Posterior cingulate gyrus (tissue), 11 donors: ENCODE results near the gene RNASE7.

Source experiments
- DNase-seq, 10 donors: peaks; one replicate each; pipeline versions ENCODE4 v3.0.0 to v3.0.0-alpha.2; 2020 to 2021; ENCODE audit warnings: mixed read lengths in 3 of 10
- intact Hi-C: fragments of 100-400 bp; cut with DNase I; formaldehyde crosslinking; loops from one replicate; pipeline ENCODE4 v1.15.1; 2023

The RNASE7 gene

DNA sequence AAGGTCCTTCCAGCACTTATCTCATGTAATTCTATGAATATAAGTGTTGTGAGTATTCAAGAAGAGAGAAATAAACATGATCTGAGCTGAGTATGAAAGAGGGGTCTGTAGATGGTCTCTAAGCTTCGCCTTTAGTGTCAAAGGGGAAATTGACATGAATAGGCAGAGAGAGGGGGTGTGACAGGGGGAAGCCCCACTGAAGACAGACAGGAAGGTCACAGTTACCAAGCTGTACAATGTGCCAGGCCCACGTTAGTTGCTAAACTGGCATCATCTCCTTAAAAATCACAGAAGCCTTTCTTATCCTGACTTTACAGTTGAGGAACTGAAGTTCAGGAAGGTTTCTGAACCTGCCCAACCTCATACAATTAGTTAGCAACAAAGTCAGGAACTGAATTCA is 35.5 kb downstream of the RNASE7 start:
- DNase-seq, result no peak

DNA sequence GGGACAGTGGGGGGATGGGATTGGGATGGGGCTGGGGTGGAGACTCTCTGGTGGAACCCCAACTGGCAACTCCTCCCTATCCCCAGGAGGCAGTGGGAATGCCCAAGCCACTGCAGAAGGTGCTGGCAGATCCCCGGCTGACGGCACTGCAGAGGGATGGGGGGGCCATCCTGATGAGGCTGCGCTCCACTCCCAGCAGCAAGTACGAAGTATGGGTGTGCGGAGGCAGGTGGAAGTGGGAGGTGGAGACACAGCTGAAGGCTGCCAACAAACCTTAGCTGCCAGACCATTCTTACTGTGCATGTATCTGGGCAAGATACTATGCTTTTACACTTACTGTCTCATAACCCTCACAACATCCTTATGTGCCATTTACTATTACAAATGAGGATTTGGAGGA is 36.1 kb downstream of the RNASE7 start:
- intact Hi-C loops, result no loop called here
- DNase-seq, result peak in 8 of 10 donors; percentile 56 to 96 (median 74)

More for the DNA sequence above, 35.5 kb downstream of the RNASE7 start:
- intact Hi-C loops, result no loop called here

- intact Hi-C loops, result no loop called here
- DNase-seq, result no peak
Measured at GRCh38 chr14:21078726-21079125, 36.6 kb downstream of the RNASE7 start.

GRCh38 chr14:21081521-21082142 is 39.5 kb downstream of the RNASE7 start:
- no peak for DNase-seq
- intact Hi-C loops, result no loop called here

DNA sequence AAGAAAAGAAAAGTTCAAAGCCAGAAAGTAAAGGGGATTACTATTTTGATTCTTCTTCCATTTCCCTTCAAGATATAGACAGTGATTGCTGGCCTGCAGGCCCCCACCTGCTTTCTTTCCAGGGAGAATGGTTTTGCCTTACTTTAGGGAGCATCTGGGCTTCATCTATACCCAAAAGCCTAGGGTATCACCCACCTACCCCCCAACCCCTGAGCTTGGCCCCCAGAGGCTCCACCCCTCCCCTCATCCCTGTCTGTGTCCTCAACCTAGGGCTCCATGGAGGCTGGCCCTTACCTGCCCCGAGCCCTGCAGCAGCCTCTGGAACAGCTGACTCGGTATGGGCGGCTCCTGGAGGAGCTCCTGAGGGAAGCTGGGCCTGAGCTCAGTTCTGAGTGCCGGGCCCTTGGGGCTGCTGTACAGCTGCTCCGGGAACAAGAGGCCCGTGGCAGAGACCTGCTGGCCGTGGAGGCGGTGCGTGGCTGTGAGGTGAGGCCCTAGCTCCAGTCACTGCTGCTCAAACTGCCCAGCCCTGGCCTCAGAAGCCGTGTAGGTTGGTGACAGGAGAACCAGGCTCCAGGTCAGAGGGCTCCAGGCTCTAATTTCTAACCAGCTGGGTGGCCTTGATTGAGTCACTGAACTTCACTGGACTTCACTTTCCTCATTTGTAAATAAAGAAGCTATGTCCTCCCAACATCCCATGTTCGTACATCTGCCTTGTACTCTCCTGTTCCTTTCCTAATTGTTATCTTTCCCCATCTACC is 41.6 kb downstream of the RNASE7 start:
- intact Hi-C loops, result no loop called here
- DNase-seq, result no peak

DNA sequence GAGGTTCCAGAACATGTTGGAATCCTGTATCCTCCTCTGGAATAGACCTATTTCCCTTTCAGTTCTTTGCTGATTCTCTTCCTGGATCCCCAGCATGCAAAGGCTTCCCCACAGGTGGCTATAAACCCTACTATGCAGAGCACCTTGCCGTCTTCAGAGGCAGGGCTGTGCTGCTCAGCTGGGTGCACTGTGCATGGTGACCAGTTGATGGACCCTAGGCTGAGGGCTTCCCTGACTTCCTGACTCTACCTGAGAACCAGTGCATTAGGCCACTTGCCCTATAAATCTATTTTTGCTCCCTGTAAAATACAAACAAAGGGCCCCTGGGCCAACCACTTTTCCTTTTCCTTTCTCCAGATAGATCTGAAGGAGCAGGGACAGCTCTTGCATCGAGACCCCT is 42.2 kb downstream of the RNASE7 start:
- intact Hi-C loops, result no loop called here
- DNase-seq, result no peak

GRCh38 chr14:21084998-21085853 is 43.1 kb downstream of the RNASE7 start:
- DNase-seq, result no peak
- intact Hi-C loops, result no loop called here

DNA sequence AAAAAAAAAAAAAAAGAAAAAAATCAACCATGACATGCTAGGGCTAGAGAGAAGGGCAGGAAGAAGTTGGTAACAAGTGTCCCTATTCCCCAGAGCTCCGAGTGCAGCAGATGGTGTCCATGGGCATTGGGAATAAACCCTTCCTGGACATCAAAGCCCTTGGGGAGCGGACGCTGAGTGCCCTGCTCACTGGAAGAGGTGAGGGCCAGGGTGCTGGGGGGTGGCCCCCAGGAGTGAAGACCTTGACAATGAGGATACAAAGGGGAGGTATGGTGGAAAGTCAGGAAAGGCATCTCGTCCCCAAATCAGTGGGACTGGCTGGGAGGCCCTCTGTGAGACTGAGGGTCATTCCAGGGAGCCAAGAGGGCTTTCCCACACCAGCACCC is 44.7 kb downstream of the RNASE7 start:
- no peak for DNase-seq
- intact Hi-C loops, result no loop called here

GRCh38 chr14:21087294-21088091 is 45.3 kb downstream of the RNASE7 start:
- intact Hi-C loops, result no loop called here
- peak in 3 of 10 donors; percentile 48 to 88 (median 78) for DNase-seq

DNA sequence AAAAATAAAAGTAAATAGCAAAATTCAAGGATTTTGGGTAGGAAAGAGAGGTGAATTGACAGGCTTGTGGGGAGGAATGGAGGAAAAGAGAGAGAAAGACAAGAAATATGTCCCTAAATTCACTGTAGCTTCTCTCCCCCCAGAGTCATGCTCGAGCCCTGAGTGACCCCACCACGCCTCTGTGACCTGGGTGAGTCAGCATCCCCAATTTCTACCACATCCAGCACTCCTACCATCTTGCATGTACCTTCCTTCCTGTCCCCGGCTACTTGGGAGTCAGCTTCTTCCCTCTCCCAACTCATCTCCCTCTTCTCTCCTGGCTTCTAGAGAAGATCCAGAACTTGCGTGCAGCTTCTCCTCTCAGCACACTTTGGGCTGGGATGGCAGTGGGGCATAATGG is 46.5 kb downstream of the RNASE7 start:
- DNase-seq, result no peak
- intact Hi-C loops, result no loop called here

- intact Hi-C loops, result no loop called here
- DNase-seq, result no peak
Measured at GRCh38 chr14:21089271-21089670, 47.1 kb downstream of the RNASE7 start.

GRCh38 chr14:21089877-21090193 is 47.7 kb downstream of the RNASE7 start:
- intact Hi-C loops, result loop anchor here (5.0 kb wide), 1 partner anchor 73 kb away; no protein-coding TSS in a partner anchor
- DNase-seq, result no peak

GRCh38 chr14:21090194-21090939 is 48.2 kb downstream of the RNASE7 start:
- peak in 3 of 10 donors; percentile 15 to 89 (median 46) for DNase-seq
- intact Hi-C loops, result loop anchor here (5.0 kb wide), 1 partner anchor 73 kb away; no protein-coding TSS in a partner anchor

DNA sequence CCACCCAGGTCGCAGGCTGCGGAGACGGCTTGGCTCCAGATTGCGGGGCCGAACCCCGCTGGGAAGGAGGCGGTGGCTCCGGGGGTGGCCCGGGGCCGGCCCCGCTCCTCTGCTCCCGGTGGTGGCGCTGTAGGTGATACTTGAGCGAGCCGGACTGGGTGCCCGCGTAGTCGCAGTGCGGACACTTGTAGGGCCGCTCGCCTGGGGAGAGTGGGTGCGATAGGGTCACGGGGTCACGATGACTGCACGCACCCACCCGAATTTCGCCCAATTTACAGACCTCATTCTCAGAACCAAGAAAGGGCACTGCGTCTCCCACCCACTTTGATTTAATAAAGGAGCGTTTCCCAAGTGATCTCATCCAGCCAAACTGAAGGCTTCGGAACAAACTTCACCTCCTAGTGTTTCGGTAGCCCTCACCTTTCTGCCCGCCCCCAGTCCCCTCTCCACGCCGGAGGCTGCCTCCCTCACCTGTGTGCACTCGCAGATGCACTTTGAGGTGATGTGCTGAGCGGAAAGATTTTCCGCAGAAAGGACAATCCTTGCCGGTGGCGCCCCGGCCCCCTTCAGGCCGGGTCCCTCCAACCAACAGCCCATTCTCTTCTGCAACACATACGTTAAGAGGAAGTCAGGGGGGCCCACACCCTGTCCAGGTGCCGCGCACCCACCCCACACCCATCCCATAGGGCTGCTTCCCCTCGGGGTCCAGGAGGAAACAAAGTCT is 48.9 kb downstream of the RNASE7 start:
- DNase-seq, result peak in 1 of 10 donors; percentile 5
- intact Hi-C loops, result loop anchor here (5.0 kb wide), 1 partner anchor 74 kb away; no protein-coding TSS in a partner anchor

DNA sequence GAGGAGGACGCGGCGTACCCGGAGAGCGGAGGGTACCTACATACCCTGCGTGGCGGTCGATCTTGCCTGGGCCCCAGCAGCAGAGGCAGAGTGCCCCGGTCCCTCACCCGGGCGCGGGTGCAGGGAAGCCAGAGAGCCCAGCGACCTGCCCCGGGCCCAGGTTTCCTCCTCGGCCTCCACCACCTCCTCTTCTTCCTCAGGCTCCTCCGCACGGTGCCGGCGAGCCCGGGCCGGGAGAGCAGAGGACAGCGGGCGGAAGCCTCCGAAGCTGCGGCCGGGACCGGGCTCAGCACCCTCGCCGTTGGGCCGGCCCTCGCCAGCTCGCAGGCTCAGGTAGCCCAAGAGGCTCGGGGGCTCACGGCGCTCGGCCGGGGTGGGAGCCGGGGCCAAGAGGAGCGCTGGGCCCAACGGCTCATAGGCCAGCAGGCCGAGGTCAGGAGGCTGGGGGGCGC is 49.7 kb downstream of the RNASE7 start:
- intact Hi-C loops, result loop anchor here (1.0 to 5.0 kb wide), 3 partner anchors 15 to 75 kb away; partner anchors contain the start of gene ARHGEF40
- DNase-seq, result peak in 1 of 10 donors; percentile 85

DNA sequence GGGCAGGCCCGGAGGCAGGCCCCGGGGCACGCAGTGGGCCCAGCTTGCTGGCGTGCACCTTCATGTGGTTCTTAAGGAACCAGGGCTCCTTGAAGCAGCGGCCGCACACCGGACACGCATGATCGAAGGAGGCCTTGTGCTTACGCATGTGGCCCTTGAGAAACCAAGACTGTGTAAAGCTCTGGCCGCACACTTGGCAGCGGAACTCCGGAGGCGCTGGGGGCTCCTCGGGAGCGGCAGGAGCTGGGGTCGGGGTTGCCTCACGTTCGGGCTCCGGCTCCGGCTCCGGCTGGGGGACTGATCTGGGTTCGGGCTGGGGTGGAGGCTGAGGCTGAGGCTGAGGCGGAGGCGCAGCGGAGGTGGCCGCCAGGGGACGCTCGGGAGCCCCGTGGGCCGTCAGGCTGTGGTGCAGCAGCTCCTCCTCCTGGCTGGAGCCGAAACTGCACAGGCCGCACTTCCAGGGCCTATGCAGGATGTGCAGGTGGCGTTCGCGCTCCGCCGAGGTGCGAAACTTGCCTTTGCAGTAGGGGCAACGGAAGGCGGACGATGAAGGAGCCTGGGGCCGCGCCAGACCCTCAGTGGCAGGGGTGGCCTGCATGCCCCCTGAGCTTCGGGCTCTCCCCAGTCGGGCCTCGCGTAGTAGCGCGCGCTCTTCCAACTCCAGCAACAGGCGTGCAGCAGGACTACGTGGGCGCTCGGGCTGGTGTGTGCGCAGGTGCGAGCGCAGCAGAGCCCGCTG is 50.3 kb downstream of the RNASE7 start:
- intact Hi-C loops, result loop anchor here (1.0 to 5.0 kb wide), 3 partner anchors 14 to 75 kb away; partner anchors contain the start of gene ARHGEF40
- DNase-seq, result peak in 9 of 10 donors; percentile 56 to 96 (median 76)

DNA sequence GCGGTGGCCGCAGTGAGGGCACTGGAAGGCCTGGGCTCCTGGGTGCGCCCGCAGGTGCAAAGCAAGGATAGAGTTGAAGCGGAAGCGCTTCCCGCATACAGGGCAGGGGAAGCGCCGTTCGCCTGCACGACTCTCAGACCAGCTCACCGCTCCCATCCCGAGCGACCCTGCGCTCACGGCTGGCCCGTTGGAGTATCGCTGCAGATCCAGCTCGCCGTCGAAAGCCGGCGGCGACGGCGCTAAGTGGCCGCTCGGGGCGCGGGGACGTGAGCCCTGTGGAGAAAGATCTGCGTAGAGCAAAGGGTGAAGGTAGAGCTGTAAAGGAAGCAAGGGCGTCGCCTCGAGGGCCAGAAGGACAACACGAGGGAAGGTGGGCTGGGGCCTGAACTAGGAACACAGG is 50.9 kb downstream of the RNASE7 start:
- peak in 1 of 10 donors; percentile 85 for DNase-seq
- intact Hi-C loops, result loop anchor here (2.0 to 5.0 kb wide), 2 partner anchors 14 to 76 kb away; no protein-coding TSS in a partner anchor
